ENCODE data around the gene TESK2.
"Not testable (repeated sequence)": the region's sequence is repeated elsewhere in the genome, so short reads cannot be mapped to it uniquely, and the experiment has no call there.

The TESK2 gene

DNA sequence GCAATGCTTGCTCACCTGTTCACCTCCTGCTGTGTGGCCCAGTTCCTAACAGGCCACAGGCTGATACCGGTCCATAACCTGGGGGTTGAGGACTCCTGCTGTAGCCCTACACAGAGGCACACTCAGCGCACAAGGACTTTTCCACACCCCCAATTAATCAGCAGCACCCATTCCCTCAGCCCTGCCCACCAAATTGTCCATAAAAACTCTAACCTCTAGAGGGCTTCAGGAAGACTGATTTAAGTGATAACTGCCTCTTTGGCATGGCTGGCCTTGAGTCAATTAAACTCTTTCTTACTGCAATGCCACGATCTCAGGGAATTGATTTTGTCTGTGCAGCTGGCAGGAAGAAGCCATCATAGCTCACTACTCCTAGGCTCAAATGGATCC, 79.5 kb downstream of the TESK2 start:
- DNase-seq (ENCODE audit: low read depth in 2 of 2), result no peak

DNA sequence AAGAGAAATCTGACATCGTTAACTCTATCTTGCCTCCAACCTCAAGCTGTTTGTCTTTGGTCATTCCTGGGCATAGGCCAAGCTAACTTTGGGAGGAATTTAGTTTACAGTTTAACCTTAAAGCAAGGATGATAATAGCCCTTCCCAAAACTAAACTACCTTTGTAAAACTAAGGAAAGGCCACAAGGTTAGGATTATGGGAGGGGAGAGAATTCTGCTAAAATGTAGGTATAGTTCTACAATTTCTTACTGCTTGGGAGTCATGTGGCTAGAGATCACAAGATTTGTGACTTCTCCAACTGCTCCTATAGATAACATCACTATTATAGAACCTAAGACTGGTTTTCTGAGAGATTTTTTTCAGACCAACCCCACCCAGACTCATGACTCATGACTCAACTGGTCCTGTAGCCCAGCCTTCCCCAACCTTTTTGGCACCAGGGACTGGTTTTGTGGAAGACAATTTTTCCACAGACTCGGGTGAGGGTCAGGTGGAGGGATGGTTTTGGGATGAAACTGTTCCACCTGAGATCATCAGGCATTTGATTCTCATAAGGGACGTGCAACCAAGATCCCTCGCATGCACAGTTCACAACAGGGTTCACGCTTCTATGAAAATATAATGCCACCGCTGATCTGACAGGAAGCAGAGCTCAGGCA, 80.0 kb downstream of the TESK2 start:
- no peak for DNase-seq (ENCODE audit: low read depth in 2 of 2)

DNA sequence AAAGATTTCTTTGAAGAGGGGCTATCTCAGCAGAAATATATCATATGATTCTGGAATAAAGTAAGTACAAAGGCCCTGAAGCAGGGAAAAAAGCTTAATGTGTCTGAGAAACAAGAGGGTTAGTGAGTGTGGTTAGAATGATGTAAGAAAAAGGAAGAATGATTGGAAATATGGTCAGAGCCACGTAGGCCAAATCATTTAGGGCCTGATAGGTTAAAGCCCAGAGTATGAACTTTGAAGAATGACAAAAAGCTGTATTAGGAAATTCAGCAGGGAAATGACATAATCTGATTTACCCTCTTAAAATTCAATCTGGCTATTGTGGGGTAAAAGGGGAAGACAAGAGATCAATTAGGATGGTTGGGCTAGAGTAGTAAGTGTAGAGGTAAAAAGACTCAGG, 81.7 kb downstream of the TESK2 start:
- no peak for DNase-seq (ENCODE audit: low read depth in 2 of 2)

DNA sequence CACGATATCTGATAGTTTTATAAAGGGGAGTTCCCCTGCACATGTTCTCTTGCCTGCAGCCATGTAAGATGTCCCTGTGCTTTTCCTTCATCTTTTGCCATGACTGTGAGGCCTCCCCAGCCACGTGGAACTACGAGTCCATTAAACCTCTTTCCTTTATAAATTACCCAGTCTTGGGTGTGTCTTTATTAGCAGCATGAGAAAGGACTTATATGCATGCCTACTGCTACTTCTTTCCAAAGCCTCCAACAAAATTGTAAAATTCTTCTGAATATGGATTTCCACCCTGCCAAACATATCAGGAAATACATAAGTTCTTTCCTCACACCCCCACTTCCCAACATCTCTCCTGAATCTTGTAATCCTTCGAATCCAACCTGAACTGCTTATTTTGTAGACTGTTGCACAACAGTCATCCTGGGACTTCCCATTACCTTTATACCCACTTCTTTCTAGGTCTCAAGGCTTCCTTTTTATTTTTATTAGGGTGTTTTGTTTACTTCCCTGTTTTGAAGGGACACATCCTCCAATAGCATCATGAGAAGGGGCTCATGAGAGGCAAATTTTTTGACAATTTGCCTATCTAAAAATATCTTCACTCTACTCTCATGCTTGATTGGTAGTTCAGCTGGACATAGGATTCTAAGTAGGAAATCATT, 83.2 kb downstream of the TESK2 start:
- DNase-seq (ENCODE audit: low read depth in 2 of 2), result no peak

DNA sequence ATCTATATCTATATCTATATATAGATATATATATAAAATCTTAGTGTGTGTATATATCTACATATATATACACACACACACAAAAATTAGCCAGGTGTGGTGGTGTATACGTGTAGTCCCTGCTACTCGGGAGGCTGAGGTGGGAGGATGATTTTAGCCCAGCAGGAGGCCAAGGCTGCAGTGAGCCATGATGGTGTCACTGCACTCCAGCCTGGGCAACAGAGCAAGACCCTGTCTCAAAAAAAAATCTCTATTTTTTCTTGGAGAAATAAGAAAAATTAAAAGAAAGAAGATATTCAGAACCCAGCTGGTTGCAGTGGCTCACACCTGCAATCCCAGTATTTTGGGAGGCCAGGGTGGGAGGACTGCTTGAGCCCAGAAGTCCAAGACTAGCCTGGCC, 85.3 kb downstream of the TESK2 start:
- no peak for DNase-seq (ENCODE audit: low read depth in 2 of 2)

DNA sequence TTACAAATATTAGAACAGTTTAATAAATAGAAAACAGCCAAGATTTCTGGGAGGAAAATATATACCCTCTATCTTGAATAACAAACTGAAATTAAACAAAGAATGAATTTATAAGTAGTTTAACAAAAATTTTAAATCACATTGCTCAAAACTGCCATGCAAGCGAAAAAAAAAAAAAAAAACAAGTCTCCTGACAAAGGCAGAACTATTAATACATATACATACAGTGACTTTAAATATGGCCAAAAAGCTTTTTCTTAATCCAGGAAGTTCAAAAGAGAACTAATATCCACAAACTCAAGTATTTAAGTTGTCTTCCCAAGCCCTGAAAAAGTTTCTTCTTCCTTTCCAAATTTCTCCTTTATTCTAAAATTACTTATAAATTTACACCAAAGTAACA, 87.2 kb downstream of the TESK2 start:
- no peak for DNase-seq (ENCODE audit: low read depth in 2 of 2)

DNA sequence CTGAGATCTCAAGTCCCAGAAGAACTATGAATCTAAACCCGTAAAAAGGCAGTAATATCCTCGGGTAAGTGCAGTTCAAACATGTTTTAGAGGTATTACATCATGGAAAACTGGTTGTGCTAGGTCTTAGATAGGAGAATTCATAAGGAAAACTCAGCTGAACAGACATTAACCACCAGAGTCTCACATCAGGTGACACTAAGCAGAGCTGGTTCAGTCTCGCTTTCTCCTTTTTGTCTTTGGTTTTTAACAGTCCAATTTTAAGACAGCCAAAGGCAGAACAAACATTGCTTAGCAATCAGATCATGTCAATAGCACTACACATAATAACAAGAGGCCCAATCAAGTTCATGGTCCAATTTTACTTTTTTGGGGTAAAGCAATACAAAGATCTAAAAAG, 87.7 kb downstream of the TESK2 start:
- no peak for DNase-seq (ENCODE audit: low read depth in 2 of 2)

DNA sequence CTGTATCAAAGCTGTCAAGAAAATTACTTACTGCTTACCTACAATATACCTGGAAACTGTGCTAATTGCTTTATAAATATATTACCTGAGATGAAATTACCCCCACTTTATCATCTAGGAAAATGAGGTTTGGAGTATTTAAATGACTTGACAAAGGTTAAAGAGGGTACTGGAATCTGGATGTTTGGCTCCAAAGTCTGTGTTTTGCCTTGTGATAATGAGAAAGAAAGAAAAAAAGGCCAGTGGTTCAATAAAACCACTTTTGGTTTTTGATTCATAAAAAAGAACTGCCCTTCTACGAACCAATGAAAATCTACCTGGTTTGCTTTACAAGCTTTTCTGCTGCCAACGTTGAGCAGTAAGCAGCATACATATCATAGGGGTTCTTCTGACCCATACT, 89.4 kb downstream of the TESK2 start:
- DNase-seq (ENCODE audit: low read depth in 2 of 2), result no peak

DNA sequence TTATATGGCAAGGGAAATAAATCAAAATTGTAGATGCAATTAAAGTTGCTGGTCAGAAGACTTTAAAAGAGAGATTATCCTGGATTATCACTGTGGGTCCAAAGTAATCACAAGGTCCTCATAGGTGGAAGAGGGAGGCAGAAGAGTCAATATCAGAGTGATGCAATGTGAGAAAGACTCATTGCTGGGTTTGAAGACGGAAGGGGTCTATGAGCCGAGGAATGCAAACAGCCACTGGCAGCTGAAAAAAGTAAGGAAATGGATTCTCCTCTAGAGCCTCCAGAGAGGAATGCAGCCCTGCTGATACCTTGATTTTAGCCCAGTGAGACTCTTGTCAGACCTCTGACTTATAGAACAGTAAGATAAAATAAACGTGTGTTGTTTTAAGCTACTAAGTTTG, 90.9 kb downstream of the TESK2 start:
- DNase-seq (ENCODE audit: low read depth in 2 of 2), result no peak

DNA sequence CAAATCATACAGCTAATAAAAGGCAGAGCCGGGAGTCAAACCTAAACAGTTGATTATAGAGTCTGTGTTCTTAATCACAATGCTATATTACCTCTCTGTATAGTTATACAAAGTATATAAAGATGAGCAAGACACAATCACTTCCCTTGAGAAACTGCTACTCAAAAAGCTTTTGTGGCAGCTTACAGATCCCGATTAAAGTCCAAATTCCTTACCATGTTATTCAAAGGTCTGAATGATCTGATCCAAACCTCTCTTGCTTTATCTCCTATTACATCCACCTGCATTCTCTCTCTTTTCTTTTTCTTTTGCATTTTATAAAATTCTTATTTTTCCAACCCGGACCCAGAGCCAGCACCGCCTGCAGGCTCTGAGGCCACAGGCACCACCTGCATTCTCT, 93.7 kb downstream of the TESK2 start:
- no peak for DNase-seq (ENCODE audit: low read depth in 2 of 2)

DNA sequence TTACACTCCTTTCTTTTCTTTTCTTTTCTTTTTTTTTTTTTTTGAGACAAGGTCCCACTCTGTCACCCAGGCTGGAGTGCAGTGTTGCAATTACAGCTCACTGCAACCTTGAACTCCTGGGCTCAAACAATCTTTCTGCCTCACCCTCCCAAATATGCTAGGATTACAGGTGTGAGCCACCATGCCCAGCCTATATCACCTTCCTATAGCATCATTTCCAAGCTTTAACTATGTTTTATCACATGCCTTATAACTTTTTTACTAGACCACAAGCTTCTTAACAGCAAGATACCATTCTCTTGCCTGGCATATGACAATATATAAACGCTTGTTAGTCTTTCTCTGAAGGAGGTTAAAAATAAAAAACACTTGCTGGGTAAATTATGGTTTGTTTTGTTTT, 95.4 kb downstream of the TESK2 start:
- DNase-seq (ENCODE audit: low read depth in 2 of 2), result no peak

DNA sequence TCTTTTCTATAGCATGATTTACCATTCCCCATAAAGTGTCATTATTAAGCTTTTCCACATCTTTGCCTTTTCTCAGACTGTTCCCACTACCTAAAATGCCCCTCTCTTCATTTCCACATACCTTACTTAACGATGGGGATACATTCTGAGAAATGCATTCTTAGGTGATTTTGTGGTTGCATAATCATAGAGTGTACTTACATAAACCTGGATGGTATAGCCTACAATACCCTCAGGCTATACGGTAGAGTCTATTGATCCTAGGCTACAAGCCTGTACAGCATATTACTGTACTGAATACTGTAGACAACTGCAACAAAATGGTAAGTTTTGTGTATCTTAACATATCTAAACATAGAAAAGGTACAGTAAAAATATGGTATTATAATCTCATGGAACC, 95.9 kb downstream of the TESK2 start:
- DNase-seq (ENCODE audit: low read depth in 2 of 2), result no peak

DNA sequence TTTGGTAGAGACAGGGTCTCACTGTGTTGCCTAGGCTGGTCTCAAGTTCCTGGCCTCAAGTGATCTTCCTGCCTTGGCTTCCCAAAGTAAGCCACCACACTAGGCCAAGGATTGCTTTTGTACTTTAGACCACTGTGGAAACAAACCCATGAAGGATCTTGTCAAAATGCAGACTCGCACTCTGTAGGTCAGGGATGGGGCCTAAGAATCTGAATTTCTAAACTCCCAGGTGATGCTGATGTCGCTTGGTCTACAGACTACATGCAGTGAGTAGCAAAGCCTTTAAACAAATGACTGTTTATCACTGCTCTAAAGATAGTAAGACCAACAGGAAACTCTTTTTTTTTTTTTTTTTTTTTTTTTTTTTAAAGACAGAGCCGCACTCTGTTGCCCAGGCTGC, 96.6 kb downstream of the TESK2 start:
- no peak for DNase-seq (ENCODE audit: low read depth in 2 of 2)

DNA sequence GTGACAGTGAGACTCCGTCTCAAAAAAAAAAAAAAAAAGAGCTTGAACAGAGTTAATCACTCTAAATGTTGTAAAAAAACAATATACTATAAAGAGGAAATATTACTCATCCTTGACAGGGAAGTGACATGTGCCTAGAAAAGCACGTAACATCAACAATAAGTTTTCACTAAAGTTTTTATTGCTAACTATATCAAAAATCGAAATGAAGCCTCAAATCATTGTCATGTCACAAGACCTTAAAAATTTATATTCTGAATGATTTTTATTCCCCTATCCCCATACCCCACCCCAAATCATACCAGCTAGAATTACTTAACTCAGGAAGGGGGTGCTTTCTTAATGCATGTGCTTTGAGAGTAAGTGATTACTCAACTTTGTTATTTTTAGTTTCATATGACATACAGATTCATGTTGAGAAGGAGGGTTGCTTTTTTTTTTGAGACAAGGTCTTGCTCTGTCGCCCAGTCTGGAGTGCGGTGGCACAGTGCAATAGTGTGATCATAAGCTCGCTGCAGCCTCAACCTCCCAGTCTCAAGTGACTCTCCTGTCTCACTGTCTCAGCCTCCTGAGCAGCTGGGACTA, 97.2 kb downstream of the TESK2 start:
- no peak for DNase-seq (ENCODE audit: low read depth in 2 of 2)

DNA sequence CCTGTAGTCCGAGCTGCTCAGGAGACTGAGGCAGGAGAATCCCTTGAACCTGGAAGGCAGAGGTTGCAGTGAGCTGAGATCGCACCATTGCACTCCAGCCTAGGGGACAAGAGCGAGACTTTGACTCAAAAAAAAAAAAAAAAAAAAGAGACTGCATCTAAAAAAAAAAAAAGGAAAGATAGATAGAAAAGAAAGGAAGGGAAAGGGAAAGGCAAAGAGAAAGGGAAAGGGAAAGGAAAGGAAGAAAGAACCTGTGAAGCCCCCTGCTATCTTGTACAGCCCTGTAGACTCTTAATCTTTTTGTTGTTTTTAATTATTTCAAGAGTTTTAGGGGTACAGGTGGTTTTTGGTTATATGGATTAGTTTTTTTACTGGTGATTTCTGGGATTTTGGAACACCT, 104.7 kb downstream of the TESK2 start:
- DNase-seq (ENCODE audit: low read depth in 2 of 2), result no peak

DNA sequence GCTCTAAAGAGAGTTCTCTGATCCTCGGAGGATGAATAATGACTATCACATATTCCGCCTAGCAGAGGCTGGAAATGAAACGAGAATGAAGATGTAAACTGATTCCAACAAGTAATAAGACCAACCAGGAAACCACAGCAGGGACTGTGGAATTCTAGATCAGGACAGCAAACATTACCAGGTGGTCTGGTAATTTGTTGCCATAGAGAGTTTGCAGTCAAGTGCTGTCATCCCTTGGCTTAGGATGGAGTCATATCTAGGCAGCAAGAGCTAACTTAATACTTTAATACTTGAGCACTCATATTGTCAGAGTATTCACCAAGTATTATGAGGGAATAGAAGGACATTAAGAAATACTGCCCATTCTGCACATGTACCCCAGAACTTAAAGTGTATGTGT, 105.7 kb downstream of the TESK2 start:
- DNase-seq (ENCODE audit: low read depth in 2 of 2), result no peak

DNA sequence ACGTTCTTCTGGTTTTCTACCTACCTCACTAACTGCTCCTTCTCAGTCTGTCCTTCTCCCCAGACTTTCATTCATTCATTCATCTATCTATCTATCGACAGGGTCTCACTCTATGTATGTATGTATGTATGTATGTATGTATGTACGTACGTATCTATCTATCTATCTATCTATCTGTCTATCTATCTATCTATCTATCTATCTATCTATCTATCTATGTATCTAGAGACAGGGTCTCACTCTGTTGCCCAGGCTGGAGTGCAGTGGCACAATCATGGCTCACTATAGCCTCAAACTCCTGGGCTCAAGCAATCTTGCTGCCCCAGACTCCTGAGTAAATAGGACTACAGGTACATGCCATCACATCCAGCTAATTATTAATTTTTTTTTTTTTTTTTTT, 106.8 kb downstream of the TESK2 start:
- DNase-seq (ENCODE audit: low read depth in 2 of 2), result not testable (repeated sequence)

DNA sequence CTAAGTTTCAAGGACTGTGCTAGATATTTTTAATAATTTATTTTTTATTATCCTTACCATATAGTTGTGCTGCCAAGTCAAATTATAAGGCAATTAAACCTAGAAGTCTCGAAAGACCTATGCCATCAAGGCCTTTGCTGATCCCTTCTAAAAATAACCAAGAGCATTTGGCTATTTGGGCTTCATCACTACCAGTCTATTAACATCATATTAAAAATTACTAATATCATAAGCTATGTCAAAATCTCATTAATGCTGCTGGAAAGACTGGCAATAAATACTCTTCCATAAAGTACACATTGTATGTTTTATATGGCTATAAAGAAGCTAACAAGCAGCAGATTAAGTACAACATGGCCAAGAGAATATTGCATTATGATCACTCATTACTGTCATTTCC, 107.8 kb downstream of the TESK2 start:
- no peak for DNase-seq (ENCODE audit: low read depth in 2 of 2)

DNA sequence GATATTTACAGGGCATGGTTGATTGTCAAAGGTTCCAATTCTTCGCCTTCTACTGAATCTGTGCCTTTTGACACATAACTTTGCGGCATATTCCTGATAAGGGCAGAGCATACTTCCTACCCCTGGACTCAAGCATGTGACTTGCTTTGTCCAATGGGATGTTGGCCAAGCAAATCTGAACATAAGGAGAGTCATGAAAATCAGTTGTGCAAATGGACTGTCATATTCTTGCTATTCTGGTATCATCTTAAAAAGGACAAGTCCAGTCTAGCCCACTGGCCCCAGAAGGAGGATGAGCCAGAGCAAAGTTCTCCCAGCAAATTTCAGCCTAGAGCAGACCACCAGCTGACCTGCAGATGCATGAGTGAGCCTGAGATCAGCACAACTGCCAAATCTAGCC, 109.7 kb downstream of the TESK2 start:
- no peak for DNase-seq (ENCODE audit: low read depth in 2 of 2)

DNA sequence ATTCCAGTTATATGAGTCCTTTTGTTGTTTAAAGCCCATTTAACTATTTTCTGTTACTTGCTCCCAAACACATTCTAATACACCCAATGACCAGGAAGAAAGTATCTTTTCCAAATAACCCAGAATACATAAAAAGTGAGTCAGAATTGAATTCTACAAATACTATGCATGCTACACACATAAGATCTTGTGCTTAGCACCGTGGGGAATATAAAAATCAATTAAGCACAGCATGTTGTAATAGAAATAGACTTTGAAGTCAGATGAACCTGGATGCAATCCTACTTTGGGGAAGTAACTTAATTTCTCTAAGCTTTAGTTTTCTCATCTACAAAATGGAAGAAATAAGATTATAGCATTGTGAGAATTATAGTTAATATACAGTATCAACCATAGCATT, 110.2 kb downstream of the TESK2 start:
- no peak for DNase-seq (ENCODE audit: low read depth in 2 of 2)

DNA sequence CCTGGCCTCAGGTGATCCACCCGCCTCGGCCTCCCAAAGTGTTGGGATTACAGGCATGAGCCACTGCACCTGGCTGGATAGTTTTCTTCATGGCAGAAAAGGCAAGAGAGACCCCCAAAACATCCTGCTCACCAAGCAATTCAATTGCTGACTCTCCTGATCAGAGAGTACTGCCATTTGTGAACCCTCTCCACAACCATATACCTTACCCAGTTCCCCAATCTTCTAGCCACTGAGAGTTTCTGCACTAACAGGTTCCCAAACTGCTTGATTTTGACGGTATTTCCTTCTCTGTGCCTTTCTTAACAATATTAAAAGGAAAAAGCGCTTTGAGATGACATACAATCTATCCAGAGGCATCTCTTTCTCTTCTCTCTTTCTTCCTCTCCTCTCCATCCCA, 110.8 kb downstream of the TESK2 start:
- DNase-seq (ENCODE audit: low read depth in 2 of 2), result no peak

DNA sequence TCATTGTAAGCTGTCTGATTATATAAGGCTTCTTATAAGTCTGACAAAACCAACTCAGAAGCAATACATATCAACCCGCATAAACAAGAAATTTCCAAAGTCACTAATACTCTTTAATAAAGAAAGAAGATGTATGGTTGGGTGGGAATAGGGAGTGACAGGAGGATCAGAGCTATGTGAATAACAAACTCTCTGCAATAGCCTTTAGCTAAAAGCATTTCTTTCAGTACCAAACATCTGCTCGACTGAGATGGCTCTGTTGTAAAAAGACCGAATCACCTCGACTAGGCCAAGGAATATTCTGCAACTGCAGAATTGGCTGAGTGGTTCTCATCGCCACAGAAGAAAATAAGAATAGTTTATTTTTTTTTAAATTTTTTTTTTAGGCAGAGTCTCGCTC, 111.4 kb downstream of the TESK2 start:
- no peak for DNase-seq (ENCODE audit: low read depth in 2 of 2)

DNA sequence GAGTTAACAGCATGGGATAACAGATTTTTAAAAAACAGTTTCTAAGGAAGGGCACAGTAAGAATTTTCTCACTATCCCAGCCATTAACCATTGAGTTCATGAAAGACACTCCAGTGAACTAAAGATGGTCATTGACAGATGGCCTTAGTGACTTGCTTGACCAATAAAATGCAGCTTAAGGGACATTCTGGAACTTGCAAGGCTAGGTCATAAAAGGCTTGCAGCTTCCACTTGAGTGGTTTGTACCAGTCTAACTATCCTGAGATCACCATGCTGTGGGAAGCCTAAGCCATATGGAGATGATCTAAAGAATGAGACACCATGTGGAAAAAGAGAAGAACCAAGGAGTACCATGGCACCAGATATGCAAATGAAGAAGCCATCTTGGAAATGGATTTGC, 112.8 kb downstream of the TESK2 start:
- no peak for DNase-seq (ENCODE audit: low read depth in 2 of 2)

Measured in stimulated activated CD4-positive, alpha-beta T cell treated with anti-CD3 and anti-CD28 coated beads, Interleukin-1b, Interleukin-23, amount 100 ng/mL, for 1 hour (primary cell).